CD4-positive, alpha-beta T cell treated with Interferon gamma for 1 hour (primary cell): ENCODE results near the gene GFI1B.
"Not testable (repeated sequence)": the region's sequence is repeated elsewhere in the genome, so short reads cannot be mapped to it uniquely, and the experiment has no call there.

ENCODE experiments used
- DNase-seq: peaks from one replicate; pipeline ENCODE4 v3.0.0-alpha.2; 2020

GFI1B gene

DNA sequence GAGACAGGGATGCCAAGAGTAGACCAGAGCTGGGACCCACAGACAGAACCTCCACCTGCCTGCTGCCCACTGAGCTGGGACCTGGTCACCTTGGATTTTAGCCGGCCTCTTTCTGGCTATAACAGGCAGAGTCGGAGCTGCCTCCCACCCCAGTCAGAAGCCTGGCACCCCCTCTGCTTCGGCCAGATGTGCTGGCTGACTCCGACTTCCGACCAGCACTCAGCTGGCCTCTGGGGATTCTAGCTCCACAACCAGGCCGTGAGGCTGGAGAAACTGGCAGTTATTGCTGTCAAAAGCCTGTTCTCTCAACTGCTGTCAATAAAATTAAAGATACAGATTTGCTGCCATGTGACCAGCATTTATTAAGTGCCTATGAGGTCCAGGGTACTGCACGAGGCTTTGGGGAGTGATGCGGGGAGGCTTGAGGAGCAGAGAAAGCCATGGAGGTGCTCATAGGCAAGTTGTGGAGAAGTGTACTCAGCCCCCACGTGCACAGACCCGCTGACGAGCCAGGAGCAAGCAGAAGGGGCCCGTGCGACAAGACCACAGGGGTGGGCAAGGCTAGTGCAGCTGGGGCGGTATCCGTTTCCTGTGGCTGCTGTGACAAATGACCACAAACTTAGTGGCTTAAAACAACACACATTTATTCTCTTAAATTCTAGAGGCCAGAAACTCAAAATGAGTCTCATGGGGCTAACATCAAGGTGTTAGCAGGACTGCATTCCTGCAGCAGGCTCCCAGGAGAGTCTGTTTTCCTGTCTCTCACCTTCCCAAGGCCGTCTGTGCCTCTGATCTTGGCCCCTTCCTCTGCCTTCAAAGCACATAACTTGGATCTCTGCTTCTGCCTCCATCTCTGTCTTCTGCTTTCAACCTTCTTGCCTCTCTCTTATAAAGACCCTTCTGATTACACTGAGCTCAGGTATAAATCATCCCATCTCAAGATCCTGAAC is 13.1 kb downstream of the GFI1B start:
- no peak for DNase-seq

DNA sequence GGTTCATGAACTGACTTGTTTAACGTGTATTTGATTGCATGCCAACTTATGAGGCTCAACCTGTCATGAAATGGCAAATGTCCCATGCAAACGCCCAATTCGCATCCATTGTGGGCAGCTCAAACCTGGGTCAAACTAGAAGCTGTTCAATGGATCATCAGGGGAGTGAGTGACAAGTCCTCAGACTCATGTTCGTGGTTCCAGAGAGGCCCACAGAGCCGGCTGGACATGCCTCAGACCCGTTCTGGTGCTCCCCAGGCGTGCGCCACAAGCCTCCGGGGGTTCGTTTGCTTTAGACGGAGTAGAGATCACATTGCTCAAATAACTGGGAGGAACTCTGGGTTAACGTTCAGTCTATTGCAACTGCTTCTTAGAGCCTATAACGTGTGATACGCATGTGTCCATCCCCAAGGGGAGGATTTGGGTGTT is 15.0 kb downstream of the GFI1B start:
- DNase-seq: no peak

DNA sequence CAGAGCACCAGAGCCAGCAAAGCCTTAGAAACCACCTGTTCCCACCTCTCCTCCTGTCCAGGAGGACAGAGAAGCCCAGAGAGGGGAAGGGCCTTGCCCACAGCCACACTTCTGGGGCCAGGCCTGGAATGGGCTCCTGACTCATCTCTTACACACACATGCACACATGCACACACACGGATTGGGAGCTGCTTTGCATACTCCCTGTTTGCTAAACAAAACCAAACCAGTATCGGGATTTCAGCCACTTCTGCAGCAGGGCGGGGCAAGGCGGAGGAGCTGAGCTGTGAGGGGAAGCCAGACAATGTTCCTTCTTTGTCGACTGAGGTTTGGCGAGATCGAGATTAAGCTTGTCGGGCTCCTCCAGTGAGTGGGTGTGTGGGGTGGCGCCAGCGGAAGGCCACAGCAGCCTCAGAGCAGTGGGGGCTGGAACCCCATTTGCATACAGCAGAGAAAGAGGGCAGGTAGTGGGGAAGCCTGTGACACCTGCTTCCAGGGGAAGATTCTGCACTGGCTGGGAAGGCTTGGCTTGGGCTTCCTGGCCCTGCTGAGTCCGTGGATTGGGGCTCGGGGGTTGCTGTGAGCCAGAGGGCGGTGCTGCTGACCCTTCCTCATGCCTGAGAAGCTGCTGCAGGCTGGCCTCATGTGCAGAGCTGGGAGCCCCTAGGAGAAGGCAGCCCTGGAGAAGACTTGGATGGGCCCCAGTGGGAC is 16.1 kb downstream of the GFI1B start:
- no peak for DNase-seq

DNA sequence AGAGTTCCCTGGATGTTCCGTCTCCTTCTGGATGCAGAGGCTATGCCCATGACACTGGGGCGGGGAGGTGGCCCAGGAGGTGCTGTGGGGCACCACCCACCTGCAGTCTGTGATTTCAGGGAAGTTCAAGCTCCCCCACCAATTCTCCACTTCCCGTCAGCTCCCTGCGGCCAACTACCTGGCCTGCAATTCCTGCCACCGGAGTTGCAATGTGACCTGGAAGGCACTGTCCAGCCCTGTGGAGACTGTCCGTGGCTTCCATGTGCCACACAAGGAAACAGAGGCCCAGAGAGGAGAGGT is 16.6 kb downstream of the GFI1B start:
- no peak for DNase-seq

DNA sequence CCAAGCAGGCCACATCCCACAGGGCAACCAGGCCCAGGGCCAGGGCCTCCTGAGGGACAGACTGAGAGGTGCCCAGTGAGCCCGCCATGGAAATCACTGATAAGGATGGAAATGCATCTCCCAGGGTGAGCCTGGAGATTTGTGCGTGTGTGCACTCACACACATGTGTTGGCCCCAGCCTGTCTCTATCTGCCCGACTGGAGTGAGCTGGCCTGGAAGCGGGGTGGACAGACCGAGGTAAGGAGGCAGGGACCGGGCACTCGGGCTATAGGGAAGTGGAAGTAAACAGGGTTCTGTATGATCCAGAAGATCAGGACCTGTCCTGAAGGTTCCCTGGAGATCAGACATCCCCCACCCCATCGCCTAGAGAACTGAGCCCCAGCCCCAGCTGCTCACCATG is 17.4 kb downstream of the GFI1B start:
- no peak for DNase-seq

DNA sequence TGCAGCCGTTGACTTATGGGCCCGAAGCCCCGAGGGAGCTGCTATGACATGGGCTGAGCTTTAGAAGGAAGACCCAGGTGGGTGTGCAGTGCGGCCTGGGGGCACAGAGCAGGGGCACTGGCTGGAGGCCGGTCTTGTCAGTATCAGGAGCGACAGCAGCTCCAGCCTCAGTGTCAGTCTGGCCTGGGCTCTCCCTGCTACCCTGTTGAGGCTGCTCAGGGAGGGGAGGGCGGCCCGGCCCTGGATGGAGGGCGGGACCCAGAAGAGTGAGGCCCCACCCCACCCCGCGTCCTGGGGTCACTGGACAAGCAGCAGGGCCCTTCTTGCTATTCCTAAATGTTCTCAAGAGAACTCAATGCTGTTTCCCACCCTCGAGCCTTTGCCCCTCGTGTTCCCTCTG is 18.0 kb downstream of the GFI1B start:
- no peak for DNase-seq

DNA sequence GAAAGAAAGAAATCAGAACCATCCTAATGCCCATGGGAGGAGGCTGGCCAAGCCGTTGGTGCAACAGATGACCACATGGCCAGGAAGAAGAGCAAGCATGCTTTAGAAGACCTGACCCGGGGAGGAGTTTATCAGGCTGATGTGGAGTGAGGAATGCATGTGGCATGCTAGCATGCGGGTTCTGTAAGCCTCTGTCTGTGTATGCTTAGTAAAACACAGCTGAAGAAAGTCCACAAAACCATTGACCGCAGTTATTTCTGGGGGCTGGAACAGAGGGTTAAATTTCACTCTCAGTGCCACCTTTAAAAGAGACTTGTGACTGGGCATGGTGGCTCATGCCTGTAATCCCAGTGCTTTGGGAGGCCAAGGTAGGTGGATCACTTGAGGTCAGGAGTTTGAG is 19.1 kb downstream of the GFI1B start:
- no peak for DNase-seq

DNA sequence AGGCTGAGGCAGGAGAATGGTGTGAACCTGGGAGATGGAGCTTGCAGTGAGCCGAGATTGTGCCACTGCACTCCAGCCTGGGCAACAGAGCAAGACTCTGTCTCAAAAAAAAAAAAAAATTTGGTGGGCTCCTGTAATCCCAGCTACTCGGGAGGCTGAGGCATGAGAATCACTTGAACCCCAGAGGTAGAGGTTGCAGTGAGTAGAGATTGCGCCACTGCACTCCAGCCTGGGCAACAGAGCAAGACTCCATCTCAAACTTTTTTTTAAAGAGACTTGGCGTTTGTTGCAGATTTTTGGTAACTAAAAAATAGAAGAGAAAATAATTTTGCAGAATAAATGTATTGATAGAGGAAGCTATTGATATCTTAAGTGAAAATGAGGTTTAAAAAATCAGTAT is 19.7 kb downstream of the GFI1B start:
- not testable (repeated sequence) for DNase-seq

DNA sequence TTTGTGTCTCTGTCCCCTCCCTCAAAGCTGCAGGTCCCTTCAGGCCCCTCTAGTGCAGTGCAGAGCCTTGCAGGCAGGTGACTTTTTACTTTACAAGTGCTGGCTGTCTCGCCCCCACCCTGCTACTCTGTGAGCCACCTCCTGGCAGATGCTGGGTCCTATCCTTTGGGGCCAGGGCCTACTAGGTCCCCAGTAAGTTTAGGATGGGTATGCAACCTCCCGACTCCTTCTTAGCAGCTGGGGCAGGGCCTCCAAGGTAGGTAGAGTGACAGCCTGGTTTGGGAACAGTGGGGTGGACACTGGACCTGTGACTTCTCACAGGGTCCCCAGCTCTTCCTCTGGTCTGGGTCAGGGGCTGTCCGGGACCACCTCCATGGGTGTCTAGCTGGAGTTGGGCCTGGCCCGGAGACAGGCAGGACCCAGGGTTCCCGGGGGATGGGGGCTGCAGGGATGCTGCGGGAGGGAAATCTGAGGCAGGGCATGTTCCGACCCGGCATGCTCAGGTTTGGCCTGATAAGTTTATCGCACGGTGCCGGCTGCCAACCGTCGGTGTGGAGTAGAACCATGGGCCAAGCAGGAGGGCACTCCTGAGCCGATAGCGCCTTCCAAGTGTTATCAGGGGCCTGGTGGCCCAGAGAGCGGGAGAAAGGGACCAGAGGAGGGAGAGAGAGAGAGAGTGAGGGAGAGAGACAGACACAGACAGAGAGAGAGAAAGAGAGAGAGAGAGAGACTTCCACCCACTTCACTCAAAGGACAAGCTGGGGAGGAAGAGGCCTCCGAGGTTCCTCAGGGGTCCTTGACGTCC is 20.5 kb downstream of the GFI1B start:
- DNase-seq: no peak

DNA sequence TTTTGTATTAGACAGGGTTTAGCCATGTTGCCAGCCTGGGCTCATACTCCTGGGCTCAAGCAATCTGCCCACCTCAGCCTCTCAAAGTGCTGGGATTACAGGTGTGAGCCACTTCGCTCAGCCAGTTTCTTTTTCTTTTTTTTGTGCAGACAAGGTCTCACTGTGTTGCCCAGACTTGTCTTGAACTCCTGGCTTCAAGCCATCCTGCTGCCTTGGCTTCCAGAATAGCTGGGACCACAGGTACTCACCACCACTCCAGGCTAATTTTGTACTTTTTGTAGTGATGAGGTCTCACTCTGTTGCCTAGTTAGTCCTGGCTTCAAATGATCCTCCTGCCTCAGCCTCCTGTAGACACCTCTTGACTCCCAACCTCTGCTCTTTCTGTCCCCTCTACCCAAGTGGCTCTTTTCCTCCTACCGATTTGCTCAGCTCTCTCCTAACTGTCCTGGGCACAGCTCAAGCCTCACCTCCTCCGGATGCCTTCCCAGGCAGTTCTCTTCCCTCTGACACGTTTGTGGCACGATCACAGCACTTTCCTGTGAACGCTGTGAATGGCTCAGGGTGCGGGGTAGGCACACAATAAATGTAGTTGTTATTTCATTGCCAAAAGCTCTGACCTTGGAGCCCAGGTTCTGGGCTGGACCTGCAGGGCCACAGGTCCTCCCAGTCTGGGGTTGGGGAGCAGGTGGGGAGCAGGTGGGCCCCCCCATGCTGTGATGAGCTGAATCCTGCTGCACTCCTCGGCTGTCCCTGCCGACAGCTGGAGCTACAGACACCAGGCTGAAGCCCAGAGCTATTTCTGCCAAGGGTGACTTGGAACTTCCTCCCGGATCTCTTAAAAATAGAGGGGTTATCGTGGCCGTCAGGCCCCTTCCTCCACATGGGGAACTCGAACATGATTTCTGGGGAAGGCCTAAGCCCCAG is 23.9 kb downstream of the GFI1B start:
- no peak for DNase-seq

DNA sequence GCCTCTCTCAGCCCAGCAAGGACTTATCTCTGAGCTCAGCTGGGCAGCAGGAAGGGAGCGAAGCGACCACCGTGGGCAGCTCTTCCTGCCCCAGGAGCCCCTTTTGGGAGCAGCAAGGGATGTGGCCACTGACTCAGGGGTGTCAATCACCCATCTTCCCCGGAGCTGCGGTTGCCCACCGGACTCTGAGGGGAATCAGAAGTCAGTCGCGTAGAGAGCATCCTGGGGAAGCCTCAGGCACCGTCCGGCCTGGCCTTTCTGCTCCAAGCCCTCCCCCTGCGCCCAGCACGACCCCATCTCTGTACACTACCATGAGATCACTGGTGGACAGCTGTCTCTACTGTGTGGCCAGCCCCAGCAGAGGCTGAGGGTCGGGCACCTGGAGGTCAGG is 24.6 kb downstream of the GFI1B start:
- DNase-seq: no peak

DNA sequence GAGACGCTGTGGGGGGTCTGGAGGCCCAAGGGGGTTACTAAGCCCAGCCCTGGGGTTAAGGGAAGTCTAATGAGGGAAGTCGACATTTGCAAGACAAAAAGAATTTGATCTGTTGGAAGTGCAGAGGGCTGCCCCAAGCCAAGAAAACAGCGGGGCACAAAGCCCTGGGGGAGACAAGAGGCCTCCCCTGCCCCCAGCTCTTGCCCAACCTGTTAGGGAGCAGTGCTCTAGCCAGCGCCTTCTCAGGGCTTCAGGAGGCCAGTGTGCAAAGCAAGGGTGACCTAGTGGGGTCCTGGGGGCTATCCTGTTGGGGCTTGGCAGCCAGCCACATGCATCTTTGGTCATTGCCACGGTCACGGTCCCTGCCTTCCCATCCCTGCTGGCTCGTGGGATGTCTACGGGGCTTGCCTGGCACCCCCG is 25.2 kb downstream of the GFI1B start:
- DNase-seq: no peak

DNA sequence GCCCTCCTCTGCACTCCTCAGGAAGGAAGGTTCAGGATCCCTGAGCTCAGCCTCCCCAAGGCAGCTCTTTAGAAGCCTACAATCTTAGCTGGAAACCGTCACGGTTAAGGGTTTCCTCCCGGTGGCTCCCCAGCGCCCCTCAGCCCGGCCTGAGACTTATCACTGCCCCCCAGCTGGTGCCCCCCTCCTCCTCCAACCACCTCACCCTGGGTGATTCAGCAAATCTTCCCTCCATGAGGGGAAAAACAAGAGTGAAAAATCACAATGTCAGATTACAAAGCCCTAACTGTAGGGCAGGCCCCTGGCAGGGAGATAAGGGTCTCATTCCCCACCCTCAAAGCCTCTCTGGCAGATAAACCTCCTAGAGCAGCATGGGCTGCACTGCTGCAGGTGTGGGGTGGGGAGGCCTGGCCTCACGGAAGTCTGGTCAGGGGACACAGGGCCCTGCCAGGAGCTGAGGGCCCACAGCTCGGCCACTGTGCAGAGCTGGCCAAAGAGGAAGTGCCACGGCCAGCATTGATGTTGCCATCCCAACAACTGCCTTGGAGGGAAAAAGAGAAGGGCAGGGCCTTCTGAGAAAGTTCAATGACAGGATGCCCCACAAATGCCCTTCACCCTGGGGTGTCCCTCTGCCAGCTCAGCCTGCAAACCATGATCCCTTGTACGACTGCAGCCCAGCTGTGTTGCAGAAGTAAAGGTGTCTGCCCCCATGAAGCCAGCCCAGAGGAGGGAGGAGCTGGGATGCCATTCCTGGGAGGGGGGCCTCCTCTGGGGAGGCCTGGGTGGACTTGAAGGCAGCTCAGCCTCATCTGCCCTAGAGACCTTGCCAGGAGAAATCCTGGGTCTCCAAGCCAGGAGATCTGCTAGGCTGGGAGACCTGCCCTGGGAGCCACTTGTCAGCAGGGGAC is 25.9 kb downstream of the GFI1B start:
- no peak for DNase-seq

DNA sequence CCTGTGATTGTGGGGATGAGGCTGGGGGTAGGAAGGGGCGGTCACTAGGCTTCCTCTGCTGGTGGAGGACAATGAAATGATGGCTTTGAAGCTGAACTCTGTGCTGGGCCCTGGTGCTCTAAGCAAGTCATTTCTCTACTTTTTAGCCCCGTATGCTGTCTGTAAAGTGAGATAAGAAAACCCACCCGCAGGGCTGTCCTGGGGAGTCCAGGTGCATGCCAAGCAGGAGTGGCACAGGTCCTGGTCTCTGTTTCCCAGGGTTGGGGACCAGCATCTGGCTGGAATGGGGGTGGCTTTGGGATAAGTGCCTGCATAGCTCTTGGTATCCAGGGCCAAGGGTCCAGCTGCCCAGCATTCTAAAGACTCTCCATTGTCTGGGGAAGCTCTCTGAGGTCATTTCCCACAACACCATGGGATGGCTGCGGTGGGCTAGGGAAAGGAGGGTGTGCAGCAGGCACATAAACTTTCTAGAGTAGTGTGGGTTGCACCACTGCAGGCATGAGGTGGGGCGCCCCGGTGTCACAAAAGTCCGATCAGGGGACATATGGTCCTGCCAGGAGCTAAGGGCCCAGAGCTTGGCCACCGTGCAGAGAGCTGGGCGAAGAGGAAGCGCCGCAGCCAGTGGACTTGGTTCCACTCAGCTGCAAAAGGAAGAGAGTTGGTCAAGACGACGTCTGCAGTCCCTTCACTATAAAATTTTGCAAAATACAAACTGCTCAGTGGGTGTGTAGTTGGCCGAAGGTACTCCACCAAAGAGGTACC is 26.7 kb downstream of the GFI1B start:
- no peak for DNase-seq

DNA sequence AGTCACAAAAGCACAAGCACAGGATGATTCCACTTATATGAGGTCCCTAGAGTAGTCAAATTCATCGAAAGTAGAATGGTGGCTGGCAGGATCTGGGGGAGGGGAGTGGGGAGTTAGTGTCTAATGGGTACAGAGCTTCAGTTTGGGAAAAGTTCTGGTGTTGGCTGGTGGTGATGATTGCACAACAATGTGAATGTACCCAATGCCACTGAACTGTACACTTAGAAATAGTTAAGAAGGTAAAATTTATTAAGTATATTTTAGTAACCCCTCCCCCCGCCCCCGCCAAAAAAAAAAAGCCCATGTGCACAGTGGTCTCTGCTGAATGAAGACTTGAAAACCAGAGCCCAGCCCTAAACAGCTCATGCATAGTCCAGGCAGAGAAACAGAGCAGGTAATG is 27.5 kb downstream of the GFI1B start:
- DNase-seq: no peak

DNA sequence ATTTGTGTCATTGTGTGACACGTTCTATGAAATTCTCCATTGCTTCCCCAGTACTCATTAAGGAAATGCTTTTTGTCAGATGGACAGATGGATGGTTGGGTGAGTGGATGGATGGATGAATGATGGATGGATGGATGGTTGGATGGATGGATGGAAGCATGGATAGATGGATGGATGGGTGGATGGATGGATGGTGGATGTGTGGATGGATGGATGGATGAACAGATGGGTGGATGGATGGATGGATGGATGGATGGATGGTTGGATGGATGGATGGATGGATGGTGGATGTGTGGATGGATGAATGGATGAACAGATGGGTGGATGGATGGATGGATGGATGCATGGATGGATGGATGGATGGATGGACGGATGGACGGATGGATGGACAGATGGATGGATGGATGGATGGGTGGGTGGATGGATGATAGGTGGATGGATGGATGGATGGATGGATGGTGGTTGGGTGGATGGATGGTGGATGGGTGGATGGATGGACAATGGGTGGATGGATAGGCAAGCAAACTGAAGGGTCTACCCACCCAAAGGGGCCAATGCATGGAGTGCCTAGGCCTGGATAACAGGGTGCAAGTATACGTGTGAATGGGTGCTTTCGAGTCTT is 28.3 kb downstream of the GFI1B start:
- DNase-seq: no peak

DNA sequence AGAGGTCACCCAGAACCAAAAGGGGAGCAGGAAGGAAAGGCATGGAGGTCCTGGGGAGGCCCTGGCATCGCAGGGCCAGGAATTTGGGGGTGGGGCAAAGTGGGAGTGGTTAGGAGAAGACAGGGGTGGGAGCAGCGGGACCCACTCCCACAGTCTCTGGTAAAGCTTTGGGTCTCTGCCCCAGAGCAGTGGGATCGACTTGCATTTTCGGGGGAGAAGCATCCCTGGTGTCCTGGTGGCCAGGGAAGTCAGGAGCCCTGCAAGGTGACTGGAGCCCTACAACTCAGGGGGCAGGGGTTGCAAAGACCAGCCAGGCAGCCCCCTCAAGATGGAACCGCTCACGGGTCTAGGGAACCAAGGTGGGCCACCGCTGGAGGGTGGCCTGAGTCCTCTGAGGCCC is 29.9 kb downstream of the GFI1B start:
- no peak for DNase-seq

DNA sequence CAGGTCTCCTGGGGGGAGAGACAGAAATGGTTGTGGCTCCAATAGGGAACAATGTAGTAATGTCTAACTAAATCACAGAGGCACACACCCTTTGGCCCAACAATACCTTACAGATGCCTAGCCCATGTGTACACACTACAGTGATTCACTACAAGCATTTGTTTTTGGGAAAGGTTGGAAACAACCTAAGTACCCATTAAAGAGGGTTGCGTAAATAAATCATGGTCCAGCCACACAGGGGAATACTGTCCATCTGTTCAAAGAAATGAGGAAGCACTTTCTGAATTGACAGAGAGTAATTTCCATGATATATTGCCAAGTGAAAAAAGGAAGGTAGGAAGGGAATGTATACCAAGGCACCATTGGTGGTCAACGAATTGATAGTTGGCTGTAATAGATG is 30.3 kb downstream of the GFI1B start:
- DNase-seq: no peak

DNA sequence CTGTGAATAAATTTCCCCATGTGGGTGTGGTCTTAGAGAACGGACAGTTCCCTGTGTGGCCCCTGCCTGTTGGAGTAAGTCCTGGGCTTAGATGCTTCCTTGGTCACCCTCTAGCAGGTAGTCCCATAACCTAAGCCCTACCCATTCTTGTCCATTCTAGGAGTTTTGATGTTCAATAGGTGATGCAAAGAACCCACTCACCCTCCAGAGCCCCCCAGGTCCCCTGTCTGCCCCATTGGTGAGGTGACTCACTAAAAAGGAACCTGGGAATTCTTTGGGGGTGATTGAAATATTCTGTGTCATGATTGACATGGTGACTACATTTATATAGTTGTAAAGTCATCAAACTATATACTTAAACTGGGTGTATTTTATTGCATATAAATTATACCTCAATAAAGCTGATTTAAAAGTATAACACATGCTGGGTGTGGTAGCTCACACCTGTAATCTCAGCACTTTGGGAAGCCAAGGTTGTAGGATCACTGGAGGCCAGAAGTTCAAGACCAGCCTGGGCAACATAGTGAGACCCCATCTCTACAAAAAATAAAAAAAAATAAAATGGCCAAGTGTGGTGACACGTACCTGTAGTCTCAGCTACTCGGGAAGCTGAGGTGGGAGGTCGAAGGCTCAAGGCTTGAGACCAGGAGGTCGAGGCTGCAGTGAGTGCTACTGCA is 31.6 kb downstream of the GFI1B start:
- no peak for DNase-seq

DNA sequence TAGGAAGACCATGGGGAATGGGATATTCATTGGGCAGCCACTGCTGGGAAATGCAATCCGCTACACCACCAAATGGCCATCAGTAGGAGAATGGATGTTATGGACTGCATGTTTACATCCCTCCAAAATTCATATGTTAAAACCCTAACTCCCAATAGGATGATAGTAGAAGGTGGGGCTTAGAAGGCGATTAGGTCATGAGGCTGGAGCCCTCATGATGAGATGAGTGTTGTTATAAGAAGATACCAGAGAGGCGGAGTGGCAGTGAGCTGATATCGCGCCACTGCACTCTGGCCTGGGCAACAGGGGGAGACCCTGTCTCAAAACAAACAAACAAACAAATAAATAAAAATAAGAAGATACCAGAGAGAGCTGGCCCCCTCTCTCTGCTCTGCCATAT is 36.2 kb downstream of the GFI1B start:
- no peak for DNase-seq
